HL-60 (cell line): ENCODE data around the gene SIX6.

Experiments used
- DNase-seq, 2 experiments: peaks; one replicate each; pipeline ENCODE4 v3.0.0-alpha.2; 2010 to 2020; ENCODE audit warnings: low read depth in 1 of 2, low spot score in 1 of 2
- H3K27ac ChIP-seq: fragments of 250-450 bp; sonication (Bioruptor Pico); replicated peaks from 2 replicates; pipeline ENCODE4 v1.5.1; 2020; ENCODE audit warnings: mild to moderate bottlenecking, moderate library complexity
- H3K27me3 ChIP-seq: fragments of 250-450 bp; sonication (Bioruptor Pico); 2 replicates; pipeline ENCODE4 v1.5.1; 2021; ENCODE audit warnings: mild to moderate bottlenecking, moderate library complexity; ENCODE audit not compliant: insufficient read depth, poor library complexity, severe bottlenecking
- H3K4me3 ChIP-seq: replicated peaks from 2 replicates; pipeline ENCODE4 v1.5.1; 2011; ENCODE audit warnings: mild to moderate bottlenecking, control low read depth, low read length; ENCODE audit not compliant: insufficient read depth
- GABPA ChIP-seq: IDR thresholded peaks from 2 replicates; pipeline ENCODE4 v1.6.1; 2012; ENCODE audit warnings: low read depth
- POLR2AphosphoS5 ChIP-seq: IDR thresholded peaks from 2 replicates; pipeline ENCODE4 v1.6.1; 2012; ENCODE audit warnings: low read depth
- SPI1 ChIP-seq: IDR thresholded peaks from 2 replicates; pipeline ENCODE4 v1.6.1; 2012; ENCODE audit warnings: low read depth, mild to moderate bottlenecking, borderline replicate concordance
- TF ChIP-seq, protein P1 (sequence below): IDR thresholded peaks from 2 replicates; pipeline ENCODE4 v1.6.1; 2012; ENCODE audit warnings: low read depth; ENCODE audit not compliant: insufficient replicate concordance
- TF ChIP-seq, protein P2 (sequence below): IDR thresholded peaks from one replicate; pipeline ENCODE4 v1.5.1; 2011; ENCODE audit warnings: low read length, control low read depth, inconsistent platforms; ENCODE audit not compliant: insufficient read depth

SIX6 gene

GRCh38 chr14:60506985-60507829 is 1.7 kb upstream of the SIX6 start:
- no peak for DNase-seq
- H3K27me3 ChIP-seq: peaks cover 92% of the 10 kb centered on the region
- no peak overlapping the region for H3K4me3 ChIP-seq

DNA sequence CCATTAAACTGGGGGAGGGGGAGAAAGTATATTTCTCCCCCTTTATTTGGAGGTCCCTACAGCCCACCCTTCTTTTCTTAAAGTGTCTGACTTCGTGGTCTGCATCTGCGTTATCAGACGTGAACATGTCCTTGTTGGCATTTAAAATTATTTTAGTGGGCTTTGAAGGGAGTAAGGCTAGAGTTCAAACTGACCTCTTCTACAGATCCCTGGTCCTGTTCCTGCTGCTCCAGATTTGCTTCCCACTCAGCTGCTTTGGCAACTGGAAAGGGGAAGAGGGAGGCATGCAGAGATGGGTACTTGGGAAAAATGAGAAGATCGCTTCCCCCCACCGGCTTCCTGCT is 611 bp upstream of the SIX6 start:
- TF ChIP-seq SPI1: no peak
- no peak for TF ChIP-seq POLR2AphosphoS5
- TF ChIP-seq GABPA: no peak
- TF ChIP-seq, protein P1, sequence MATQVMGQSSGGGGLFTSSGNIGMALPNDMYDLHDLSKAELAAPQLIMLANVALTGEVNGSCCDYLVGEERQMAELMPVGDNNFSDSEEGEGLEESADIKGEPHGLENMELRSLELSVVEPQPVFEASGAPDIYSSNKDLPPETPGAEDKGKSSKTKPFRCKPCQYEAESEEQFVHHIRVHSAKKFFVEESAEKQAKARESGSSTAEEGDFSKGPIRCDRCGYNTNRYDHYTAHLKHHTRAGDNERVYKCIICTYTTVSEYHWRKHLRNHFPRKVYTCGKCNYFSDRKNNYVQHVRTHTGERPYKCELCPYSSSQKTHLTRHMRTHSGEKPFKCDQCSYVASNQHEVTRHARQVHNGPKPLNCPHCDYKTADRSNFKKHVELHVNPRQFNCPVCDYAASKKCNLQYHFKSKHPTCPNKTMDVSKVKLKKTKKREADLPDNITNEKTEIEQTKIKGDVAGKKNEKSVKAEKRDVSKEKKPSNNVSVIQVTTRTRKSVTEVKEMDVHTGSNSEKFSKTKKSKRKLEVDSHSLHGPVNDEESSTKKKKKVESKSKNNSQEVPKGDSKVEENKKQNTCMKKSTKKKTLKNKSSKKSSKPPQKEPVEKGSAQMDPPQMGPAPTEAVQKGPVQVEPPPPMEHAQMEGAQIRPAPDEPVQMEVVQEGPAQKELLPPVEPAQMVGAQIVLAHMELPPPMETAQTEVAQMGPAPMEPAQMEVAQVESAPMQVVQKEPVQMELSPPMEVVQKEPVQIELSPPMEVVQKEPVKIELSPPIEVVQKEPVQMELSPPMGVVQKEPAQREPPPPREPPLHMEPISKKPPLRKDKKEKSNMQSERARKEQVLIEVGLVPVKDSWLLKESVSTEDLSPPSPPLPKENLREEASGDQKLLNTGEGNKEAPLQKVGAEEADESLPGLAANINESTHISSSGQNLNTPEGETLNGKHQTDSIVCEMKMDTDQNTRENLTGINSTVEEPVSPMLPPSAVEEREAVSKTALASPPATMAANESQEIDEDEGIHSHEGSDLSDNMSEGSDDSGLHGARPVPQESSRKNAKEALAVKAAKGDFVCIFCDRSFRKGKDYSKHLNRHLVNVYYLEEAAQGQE: no peak
- TF ChIP-seq, protein P2, sequence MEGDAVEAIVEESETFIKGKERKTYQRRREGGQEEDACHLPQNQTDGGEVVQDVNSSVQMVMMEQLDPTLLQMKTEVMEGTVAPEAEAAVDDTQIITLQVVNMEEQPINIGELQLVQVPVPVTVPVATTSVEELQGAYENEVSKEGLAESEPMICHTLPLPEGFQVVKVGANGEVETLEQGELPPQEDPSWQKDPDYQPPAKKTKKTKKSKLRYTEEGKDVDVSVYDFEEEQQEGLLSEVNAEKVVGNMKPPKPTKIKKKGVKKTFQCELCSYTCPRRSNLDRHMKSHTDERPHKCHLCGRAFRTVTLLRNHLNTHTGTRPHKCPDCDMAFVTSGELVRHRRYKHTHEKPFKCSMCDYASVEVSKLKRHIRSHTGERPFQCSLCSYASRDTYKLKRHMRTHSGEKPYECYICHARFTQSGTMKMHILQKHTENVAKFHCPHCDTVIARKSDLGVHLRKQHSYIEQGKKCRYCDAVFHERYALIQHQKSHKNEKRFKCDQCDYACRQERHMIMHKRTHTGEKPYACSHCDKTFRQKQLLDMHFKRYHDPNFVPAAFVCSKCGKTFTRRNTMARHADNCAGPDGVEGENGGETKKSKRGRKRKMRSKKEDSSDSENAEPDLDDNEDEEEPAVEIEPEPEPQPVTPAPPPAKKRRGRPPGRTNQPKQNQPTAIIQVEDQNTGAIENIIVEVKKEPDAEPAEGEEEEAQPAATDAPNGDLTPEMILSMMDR: no peak
- Histone ChIP-seq H3K27ac (no peak overlapping the region), H3K27me3 (peaks cover 95% of the 10 kb centered on the region), H3K4me3 (no peak overlapping the region)
- DNase-seq: no peak

More at GRCh38 chr14:60506985-60507829, 1.7 kb upstream of the SIX6 start:
- H3K27ac ChIP-seq: no peak overlapping the region
- TF ChIP-seq POLR2AphosphoS5 (no peak), GABPA (no peak), SPI1 (no peak)
- TF ChIP-seq, protein P2: no peak
- TF ChIP-seq, protein P1: no peak

DNA sequence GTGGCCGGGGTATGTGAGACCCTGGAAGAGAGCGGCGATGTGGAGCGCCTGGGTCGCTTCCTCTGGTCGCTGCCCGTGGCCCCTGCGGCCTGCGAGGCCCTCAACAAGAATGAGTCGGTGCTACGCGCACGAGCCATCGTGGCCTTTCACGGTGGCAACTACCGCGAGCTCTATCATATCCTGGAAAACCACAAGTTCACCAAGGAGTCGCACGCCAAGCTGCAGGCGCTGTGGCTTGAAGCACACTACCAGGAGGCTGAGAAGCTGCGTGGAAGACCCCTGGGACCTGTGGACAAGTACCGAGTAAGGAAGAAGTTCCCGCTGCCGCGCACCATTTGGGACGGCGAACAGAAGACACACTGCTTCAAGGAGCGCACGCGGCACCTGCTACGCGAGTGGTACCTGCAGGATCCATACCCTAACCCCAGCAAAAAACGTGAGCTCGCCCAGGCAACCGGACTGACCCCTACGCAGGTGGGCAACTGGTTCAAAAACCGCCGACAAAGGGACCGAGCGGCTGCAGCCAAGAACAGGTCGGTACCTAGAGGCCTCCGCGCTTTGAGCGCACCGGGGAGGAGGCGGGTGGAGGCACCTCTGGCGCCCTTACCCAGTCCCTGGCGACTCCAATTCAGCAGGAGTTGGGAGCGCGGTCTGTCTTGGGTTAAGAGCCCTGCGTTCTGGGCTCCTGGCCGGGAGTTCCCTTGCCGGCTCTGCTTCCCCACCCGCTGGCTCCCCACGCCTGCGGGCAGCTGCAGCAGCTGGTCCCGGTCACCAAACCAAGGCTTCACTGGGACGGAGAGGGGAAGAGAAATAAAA is 700 bp downstream of the SIX6 start:
- TF ChIP-seq GABPA: no peak
- TF ChIP-seq, protein P1: no peak
- TF ChIP-seq, protein P2: no peak
- no peak for TF ChIP-seq SPI1
- no peak for TF ChIP-seq POLR2AphosphoS5
- Histone ChIP-seq H3K27me3 (peaks cover 93% of the 10 kb centered on the region), H3K4me3 (no peak overlapping the region), H3K27ac (no peak overlapping the region)
- DNase-seq: no peak
